HG02610 (cell line): ENCODE results near the gene FAH.

ENCODE experiments used
- ATAC-seq: cut with Tn5 transposase; IDR thresholded peaks from one replicate; pipeline ENCODE4 v1.9.1; 2021; ENCODE audit warnings: mild to moderate bottlenecking, moderate library complexity; ENCODE audit not compliant: unreplicated experiment

FAH gene

DNA sequence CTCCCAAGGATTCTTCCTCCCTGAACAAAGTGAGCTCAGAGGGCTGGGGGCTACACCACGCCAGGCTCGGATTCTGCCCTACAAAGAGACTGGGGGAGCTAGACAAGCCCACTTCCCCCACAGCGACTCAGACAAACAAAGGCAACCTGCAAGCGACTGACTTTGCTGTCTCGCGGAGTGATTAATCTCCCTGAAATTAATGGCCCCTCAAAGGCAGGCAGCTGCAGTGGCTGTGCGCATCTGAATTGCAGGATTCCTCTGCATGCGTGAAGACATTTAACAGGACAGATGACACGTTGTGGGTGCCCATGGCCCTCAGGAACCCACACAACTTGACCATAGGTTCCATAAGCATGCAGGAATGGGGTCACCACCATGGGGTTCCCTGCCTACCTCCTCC lies 80.8 kb downstream of the FAH start:
- no peak for ATAC-seq

DNA sequence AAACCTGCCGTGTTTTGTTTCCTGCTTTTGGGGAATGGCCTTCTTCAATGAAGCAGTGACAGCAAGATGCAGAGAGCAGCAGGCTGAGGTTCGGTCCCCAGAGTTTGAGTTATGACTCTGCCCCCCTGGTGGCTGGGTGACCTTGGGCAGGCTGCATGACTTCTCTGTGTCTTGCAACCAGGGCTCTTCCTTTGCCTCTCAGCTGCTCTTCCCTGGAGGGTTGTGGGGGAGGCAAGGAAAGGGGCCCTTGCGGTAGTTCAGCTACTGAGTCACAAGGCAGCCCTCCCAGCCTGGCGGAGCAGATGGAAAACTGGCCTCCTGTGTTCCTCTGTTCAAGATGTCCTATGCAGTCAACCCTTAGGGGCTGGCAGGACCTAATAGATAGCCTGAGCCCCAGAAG lies 82.1 kb downstream of the FAH start:
- ATAC-seq = peak; percentile 51
